ENCODE data around the gene MLXIP.

The MLXIP gene

DNA sequence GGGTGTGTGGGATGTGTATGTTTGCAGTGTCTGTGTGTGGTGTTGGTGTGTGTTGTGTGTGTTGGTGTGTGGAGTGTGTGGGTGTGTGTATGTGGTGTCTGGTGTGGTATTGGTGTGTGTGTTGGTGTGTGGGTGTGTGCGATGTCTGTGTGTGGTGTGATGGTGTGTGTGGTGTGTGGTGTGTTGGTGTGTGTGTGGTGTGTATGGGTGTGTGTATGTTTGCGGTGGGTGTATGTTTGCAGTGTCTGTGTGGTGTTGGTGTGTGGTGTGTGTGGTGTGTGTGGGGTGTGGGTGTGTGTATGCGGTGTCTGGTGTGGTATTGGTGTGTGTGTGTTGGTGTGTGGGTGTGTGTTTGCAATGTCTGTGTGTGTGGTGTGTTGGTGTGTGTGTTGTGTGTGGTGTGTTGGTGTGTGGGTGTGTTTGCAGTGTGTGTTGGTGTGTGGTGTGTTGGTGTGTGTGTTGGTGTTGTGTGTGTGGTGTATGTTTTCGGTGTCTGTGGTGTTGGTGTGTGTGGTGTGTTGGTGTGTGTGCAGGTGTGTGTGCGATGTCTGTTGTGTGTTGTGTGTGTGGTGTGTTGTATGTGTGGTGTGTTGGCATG, 15.7 kb downstream of the MLXIP start (continued):
- TF ChIP-seq ZNF76 (tag by site-specific recombination; IDR thresholded peaks at IDR 0.05; ENCODE audit: borderline replicate concordance, low read depth) (0 out of 2 replicates have a peak, but pooled peaks have one; percentile 11), ZNF704 (tag by site-specific recombination; IDR thresholded peaks at IDR 0.05) (no peak), SCRT1 (tag by site-specific recombination; IDR thresholded peaks at IDR 0.05; ENCODE audit: borderline replicate concordance) (no peak), ZEB2 (tag by site-specific recombination; IDR thresholded peaks at IDR 0.05) (no peak), ZNF529 (tag by site-specific recombination; IDR thresholded peaks at IDR 0.05; ENCODE audit: insufficient replicate concordance) (no peak), ZNF214 (tag by site-specific recombination; IDR thresholded peaks at IDR 0.05; ENCODE audit: borderline replicate concordance) (no peak), HOXD13 (CRISPR knock-in tag; IDR thresholded peaks at IDR 0.05; ENCODE audit: borderline replicate concordance) (no peak), ZNF701 (tag by site-specific recombination; IDR thresholded peaks at IDR 0.05) (no peak), MZF1 (tag by site-specific recombination; IDR thresholded peaks at IDR 0.05; ENCODE audit: borderline replicate concordance) (no peak), PBX3 (CRISPR knock-in tag; IDR thresholded peaks at IDR 0.05) (no peak), KLF10 (tag by site-specific recombination; IDR thresholded peaks at IDR 0.05) (no peak), HOXC10 (CRISPR knock-in tag; IDR thresholded peaks at IDR 0.05) (no peak), ZNF140 (tag by site-specific recombination; IDR thresholded peaks at IDR 0.05) (no peak), ZNF664 (tag by site-specific recombination; IDR thresholded peaks at IDR 0.05) (no peak), PRDM1 (tag by site-specific recombination; IDR thresholded peaks at IDR 0.05) (no peak), ZNF692 (tag by site-specific recombination; IDR thresholded peaks at IDR 0.05) (no peak), ZNF146 (tag by site-specific recombination; IDR thresholded peaks at IDR 0.05) (no peak), ZNF610 (tag by site-specific recombination; IDR thresholded peaks at IDR 0.05; ENCODE audit: borderline replicate concordance) (no peak), ZNF747 (tag by site-specific recombination; IDR thresholded peaks at IDR 0.05) (no peak), ZNF239 (tag by site-specific recombination; IDR thresholded peaks at IDR 0.05) (no peak; the same call in 1 of the 2 replicates), ZSCAN23 (tag by site-specific recombination; IDR thresholded peaks at IDR 0.05) (no peak), ZNF785 (tag by site-specific recombination; IDR thresholded peaks at IDR 0.05) (peak; percentile 72; the same call in 1 of the 2 replicates), ZNF777 (tag by site-specific recombination; IDR thresholded peaks at IDR 0.05; ENCODE audit: borderline replicate concordance) (no peak)
- TF ChIP-seq, protein P1, sequence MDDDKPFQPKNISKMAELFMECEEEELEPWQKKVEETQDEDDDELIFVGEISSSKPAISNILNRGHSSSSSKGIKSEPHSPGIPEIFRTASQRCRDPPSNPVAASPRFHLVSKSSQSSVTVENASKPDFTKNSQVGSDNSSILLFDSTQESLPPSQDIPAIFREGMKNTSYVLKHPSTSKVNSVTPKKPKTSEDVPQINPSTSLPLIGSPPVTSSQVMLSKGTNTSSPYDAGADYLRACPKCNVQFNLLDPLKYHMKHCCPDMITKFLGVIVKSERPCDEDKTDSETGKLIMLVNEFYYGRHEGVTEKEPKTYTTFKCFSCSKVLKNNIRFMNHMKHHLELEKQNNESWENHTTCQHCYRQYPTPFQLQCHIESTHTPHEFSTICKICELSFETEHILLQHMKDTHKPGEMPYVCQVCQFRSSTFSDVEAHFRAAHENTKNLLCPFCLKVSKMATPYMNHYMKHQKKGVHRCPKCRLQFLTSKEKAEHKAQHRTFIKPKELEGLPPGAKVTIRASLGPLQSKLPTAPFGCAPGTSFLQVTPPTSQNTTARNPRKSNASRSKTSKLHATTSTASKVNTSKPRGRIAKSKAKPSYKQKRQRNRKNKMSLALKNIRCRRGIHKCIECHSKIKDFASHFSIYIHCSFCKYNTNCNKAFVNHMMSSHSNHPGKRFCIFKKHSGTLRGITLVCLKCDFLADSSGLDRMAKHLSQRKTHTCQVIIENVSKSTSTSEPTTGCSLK (tag by site-specific recombination; IDR thresholded peaks at IDR 0.05) = no peak
- TF ChIP-seq, protein P2, sequence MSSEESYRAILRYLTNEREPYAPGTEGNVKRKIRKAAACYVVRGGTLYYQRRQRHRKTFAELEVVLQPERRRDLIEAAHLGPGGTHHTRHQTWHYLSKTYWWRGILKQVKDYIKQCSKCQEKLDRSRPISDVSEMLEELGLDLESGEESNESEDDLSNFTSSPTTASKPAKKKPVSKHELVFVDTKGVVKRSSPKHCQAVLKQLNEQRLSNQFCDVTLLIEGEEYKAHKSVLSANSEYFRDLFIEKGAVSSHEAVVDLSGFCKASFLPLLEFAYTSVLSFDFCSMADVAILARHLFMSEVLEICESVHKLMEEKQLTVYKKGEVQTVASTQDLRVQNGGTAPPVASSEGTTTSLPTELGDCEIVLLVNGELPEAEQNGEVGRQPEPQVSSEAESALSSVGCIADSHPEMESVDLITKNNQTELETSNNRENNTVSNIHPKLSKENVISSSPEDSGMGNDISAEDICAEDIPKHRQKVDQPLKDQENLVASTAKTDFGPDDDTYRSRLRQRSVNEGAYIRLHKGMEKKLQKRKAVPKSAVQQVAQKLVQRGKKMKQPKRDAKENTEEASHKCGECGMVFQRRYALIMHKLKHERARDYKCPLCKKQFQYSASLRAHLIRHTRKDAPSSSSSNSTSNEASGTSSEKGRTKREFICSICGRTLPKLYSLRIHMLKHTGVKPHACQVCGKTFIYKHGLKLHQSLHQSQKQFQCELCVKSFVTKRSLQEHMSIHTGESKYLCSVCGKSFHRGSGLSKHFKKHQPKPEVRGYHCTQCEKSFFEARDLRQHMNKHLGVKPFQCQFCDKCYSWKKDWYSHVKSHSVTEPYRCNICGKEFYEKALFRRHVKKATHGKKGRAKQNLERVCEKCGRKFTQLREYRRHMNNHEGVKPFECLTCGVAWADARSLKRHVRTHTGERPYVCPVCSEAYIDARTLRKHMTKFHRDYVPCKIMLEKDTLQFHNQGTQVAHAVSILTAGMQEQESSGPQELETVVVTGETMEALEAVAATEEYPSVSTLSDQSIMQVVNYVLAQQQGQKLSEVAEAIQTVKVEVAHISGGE (tag by site-specific recombination; conservative IDR thresholded peaks at IDR 0.05; ENCODE audit: low read depth) = no peak
- TF ChIP-seq, protein P3, sequence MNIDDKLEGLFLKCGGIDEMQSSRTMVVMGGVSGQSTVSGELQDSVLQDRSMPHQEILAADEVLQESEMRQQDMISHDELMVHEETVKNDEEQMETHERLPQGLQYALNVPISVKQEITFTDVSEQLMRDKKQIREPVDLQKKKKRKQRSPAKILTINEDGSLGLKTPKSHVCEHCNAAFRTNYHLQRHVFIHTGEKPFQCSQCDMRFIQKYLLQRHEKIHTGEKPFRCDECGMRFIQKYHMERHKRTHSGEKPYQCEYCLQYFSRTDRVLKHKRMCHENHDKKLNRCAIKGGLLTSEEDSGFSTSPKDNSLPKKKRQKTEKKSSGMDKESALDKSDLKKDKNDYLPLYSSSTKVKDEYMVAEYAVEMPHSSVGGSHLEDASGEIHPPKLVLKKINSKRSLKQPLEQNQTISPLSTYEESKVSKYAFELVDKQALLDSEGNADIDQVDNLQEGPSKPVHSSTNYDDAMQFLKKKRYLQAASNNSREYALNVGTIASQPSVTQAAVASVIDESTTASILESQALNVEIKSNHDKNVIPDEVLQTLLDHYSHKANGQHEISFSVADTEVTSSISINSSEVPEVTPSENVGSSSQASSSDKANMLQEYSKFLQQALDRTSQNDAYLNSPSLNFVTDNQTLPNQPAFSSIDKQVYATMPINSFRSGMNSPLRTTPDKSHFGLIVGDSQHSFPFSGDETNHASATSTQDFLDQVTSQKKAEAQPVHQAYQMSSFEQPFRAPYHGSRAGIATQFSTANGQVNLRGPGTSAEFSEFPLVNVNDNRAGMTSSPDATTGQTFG (tag by site-specific recombination; IDR thresholded peaks at IDR 0.05; ENCODE audit: borderline replicate concordance) = no peak
- TF ChIP-seq, protein P4, sequence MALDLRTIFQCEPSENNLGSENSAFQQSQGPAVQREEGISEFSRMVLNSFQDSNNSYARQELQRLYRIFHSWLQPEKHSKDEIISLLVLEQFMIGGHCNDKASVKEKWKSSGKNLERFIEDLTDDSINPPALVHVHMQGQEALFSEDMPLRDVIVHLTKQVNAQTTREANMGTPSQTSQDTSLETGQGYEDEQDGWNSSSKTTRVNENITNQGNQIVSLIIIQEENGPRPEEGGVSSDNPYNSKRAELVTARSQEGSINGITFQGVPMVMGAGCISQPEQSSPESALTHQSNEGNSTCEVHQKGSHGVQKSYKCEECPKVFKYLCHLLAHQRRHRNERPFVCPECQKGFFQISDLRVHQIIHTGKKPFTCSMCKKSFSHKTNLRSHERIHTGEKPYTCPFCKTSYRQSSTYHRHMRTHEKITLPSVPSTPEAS (tag by site-specific recombination; IDR thresholded peaks at IDR 0.05) = peak; percentile 63

Measured in HEK293 (cell line).